ENCODE data around the gene KRTAP12-4. TPM values are rescaled to one million over a fixed set of nuclear protein-coding genes. Genes with fewer than 3 reads are reported as not detected.

KRTAP12-4 gene
- total and polyA plus RNA-seq, 2 experiments from 2014 or later = not detected

DNA sequence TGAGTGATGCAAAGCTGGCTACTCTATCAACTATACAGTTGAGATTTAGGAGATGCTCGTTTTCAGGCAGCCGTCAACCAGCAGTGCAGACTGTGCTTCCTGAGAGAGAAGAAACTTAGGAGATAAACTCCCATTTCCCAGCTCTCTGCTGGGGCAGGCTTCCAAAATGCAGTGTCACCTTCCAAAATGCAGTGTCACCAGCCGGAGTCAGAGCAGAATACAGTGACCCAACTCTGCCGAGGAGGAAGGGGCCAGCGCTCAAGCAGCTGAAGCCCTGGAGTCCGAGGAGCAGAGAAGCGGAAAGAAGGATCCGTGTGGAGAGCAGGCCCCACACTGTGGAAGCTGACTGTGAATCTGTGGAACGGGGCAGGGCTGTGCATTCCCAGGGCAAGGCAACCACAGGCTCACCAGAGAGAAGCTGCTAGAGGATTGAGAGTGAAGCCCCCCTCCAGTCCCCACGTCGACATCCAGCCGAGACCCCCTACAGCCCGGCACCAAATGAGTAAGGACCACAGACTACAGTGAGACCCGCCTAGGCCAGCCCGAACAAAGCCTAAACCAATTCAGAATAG lies 28.2 kb upstream of the KRTAP12-4 start:
- Histone ChIP-seq H3K9ac (no peak overlapping the region), H3F3A (ENCODE audit: insufficient read depth) (no peaks in the 10 kb centered on the region), H2AFZ (no peak overlapping the region), H3K4me3 (no peak overlapping the region), H3K9me2 (ENCODE audit: insufficient read depth) (no peaks in the 10 kb centered on the region), H3K79me2 (ENCODE audit: insufficient read depth) (no peaks in the 10 kb centered on the region), H3K27ac (no peak overlapping the region), H3K9me3 (ENCODE audit: low read depth) (no peaks in the 10 kb centered on the region), H3K27me3 (replicated peaks; ENCODE audit: insufficient read depth) (peaks cover 40% of the 10 kb centered on the region), H3K4me1 (ENCODE audit: insufficient read depth) (no peaks in the 10 kb centered on the region), H4K20me1 (ENCODE audit: insufficient read depth) (no peaks in the 10 kb centered on the region), H3K36me3 (ENCODE audit: low read depth) (no peaks in the 10 kb centered on the region), H3K4me2 (ENCODE audit: unreplicated experiment) (no peak overlapping the region)
- TF ChIP-seq EZH2phosphoT487 (IDR thresholded peaks at IDR 0.05; ENCODE audit: insufficient read depth, low read depth) (no peak), EZH2 (IDR thresholded peaks at IDR 0.05; ENCODE audit: insufficient read depth, poor library complexity, severe bottlenecking) (no peak)
- 33 to 40% methylated on average over 15 of the region's 15 CpGs for WGBS, 2 experiments (ENCODE audit: low coverage in 1 of 2, low lambda C conversion rate in 2 of 2, missing lambda C conversion rate in 2 of 2)
- in situ Hi-C loops (cut with MboI) = no loop called here
- no peak for DNase-seq

GRCh38 chr21:44681861-44682579 lies 27.6 kb upstream of the KRTAP12-4 start, which contains the start of gene KRTAP12-1:
Gene KRTAP12-1, minus strand, starts transcription at chr21:44682163. Its CDS starts 40 bp downstream, at chr21:44682123.
- Histone ChIP-seq H2AFZ (no peak within 1 kb of the TSS), H3K79me2 (ENCODE audit: insufficient read depth) (no peaks in the 10 kb centered on the region), H3K4me2 (ENCODE audit: unreplicated experiment) (no peak within 1 kb of the TSS), H4K20me1 (ENCODE audit: insufficient read depth) (no peaks in the 10 kb centered on the region), H3K36me3 (ENCODE audit: low read depth) (no peaks in the 10 kb centered on the region), H3K9ac (no peak within 1 kb of the TSS), H3F3A (ENCODE audit: insufficient read depth) (no peaks in the 10 kb centered on the region), H3K27ac (no peak within 1 kb of the TSS), H3K9me2 (ENCODE audit: insufficient read depth) (no peaks in the 10 kb centered on the region), H3K4me1 (ENCODE audit: insufficient read depth) (no peaks in the 10 kb centered on the region), H3K4me3 (no peak within 1 kb of the TSS), H3K9me3 (ENCODE audit: low read depth) (no peaks in the 10 kb centered on the region), H3K27me3 (replicated peaks; ENCODE audit: insufficient read depth) (peaks cover 40% of the 10 kb centered on the region)
- 36 to 48% methylated on average over 22 to 23 of the region's 23 CpGs for WGBS, 2 experiments (ENCODE audit: low coverage in 1 of 2, low lambda C conversion rate in 2 of 2, missing lambda C conversion rate in 2 of 2)
- no peak for DNase-seq
- in situ Hi-C loops (cut with MboI) = no loop called here
- no peak for TF ChIP-seq EZH2 (IDR thresholded peaks at IDR 0.05; ENCODE audit: insufficient read depth, poor library complexity, severe bottlenecking)
- TF ChIP-seq EZH2phosphoT487 (IDR thresholded peaks at IDR 0.05; ENCODE audit: insufficient read depth, low read depth) = no peak

GRCh38 chr21:44681152-44681551 lies 26.7 kb upstream of the KRTAP12-4 start:
- H4K20me1 ChIP-seq (ENCODE audit: insufficient read depth) = no peaks in the 10 kb centered on the region

GRCh38 chr21:44677881-44678280 lies 23.4 kb upstream of the KRTAP12-4 start:
- no peaks in the 10 kb centered on the region for H3K79me2 ChIP-seq (ENCODE audit: insufficient read depth)
- WGBS, 2 experiments (ENCODE audit: low coverage in 1 of 2, low lambda C conversion rate in 2 of 2, missing lambda C conversion rate in 2 of 2) = 59 to 62% methylated on average over 13 of the region's 13 CpGs
- H3K27me3 ChIP-seq (replicated peaks; ENCODE audit: insufficient read depth) = peaks cover 42% of the 10 kb centered on the region
- in situ Hi-C loops (cut with MboI) = no loop called here
- DNase-seq = no peak
- no peak overlapping the region for H3K4me2 ChIP-seq (ENCODE audit: unreplicated experiment)
- TF ChIP-seq EZH2phosphoT487 (IDR thresholded peaks at IDR 0.05; ENCODE audit: insufficient read depth, low read depth) = no peak
- no peak overlapping the region for H3K4me3 ChIP-seq
- no peak overlapping the region for H3K27ac ChIP-seq
- no peaks in the 10 kb centered on the region for H3F3A ChIP-seq (ENCODE audit: insufficient read depth)
- no peaks in the 10 kb centered on the region for H4K20me1 ChIP-seq (ENCODE audit: insufficient read depth)
- H2AFZ ChIP-seq = no peak overlapping the region
- no peaks in the 10 kb centered on the region for H3K4me1 ChIP-seq (ENCODE audit: insufficient read depth)
- no peak overlapping the region for H3K9ac ChIP-seq
- no peaks in the 10 kb centered on the region for H3K36me3 ChIP-seq (ENCODE audit: low read depth)
- H3K9me3 ChIP-seq (ENCODE audit: low read depth) = no peaks in the 10 kb centered on the region
- H3K9me2 ChIP-seq (ENCODE audit: insufficient read depth) = no peaks in the 10 kb centered on the region

More at GRCh38 chr21:44681152-44681551, 26.7 kb upstream of the KRTAP12-4 start:
- no peaks in the 10 kb centered on the region for H3K79me2 ChIP-seq (ENCODE audit: insufficient read depth)
- DNase-seq = no peak
- H3K4me3 ChIP-seq = no peak overlapping the region
- 41 to 42% methylated on average over 11 of the region's 11 CpGs for WGBS, 2 experiments (ENCODE audit: low coverage in 1 of 2, low lambda C conversion rate in 2 of 2, missing lambda C conversion rate in 2 of 2)
- H2AFZ ChIP-seq = no peak overlapping the region
- in situ Hi-C loops (cut with MboI) = no loop called here
- no peaks in the 10 kb centered on the region for H3K9me2 ChIP-seq (ENCODE audit: insufficient read depth)
- no peaks in the 10 kb centered on the region for H3F3A ChIP-seq (ENCODE audit: insufficient read depth)
- H3K27me3 ChIP-seq (replicated peaks; ENCODE audit: insufficient read depth) = peaks cover 36% of the 10 kb centered on the region
- no peaks in the 10 kb centered on the region for H3K4me1 ChIP-seq (ENCODE audit: insufficient read depth)
- H3K27ac ChIP-seq = no peak overlapping the region
- H3K9me3 ChIP-seq (ENCODE audit: low read depth) = no peaks in the 10 kb centered on the region
- TF ChIP-seq EZH2 (IDR thresholded peaks at IDR 0.05; ENCODE audit: insufficient read depth, poor library complexity, severe bottlenecking) (no peak), EZH2phosphoT487 (IDR thresholded peaks at IDR 0.05; ENCODE audit: insufficient read depth, low read depth) (no peak)
- no peak overlapping the region for H3K9ac ChIP-seq
- H3K4me2 ChIP-seq (ENCODE audit: unreplicated experiment) = no peak overlapping the region
- H3K36me3 ChIP-seq (ENCODE audit: low read depth) = no peaks in the 10 kb centered on the region
